ENCODE measurements around the gene GFOD1.

DNA sequence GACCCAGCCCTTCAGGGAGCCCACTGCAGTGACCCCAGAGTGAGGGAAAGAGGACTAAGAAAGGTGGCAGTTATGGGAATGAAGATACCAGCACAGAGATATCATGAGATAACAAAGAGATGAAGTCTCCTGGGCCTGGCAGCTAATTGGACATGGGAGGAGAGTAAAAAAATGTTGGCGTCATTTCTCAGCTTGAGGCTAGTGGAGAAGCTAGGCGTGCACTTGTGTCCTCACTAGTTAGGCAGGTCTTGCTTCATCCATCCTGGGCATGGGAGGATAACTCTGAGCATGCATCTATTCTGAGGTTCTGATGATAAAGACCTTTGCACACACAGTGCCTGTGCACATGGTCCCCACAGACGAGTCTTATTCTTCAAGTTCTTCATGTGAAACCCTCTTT is 4.1 kb upstream of the GFOD1 start:
- TF ChIP-seq, protein P1, sequence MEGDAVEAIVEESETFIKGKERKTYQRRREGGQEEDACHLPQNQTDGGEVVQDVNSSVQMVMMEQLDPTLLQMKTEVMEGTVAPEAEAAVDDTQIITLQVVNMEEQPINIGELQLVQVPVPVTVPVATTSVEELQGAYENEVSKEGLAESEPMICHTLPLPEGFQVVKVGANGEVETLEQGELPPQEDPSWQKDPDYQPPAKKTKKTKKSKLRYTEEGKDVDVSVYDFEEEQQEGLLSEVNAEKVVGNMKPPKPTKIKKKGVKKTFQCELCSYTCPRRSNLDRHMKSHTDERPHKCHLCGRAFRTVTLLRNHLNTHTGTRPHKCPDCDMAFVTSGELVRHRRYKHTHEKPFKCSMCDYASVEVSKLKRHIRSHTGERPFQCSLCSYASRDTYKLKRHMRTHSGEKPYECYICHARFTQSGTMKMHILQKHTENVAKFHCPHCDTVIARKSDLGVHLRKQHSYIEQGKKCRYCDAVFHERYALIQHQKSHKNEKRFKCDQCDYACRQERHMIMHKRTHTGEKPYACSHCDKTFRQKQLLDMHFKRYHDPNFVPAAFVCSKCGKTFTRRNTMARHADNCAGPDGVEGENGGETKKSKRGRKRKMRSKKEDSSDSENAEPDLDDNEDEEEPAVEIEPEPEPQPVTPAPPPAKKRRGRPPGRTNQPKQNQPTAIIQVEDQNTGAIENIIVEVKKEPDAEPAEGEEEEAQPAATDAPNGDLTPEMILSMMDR (conservative IDR thresholded peaks at IDR 0.05; ENCODE audit: low read depth, low read length) = no peak
- TF ChIP-seq EZH2 (IDR thresholded peaks at IDR 0.05; ENCODE audit: borderline replicate concordance, low read depth, low read length, poor library complexity, severe bottlenecking) = no peak
